DOHH2 (cell line): ENCODE measurements around the gene SLC25A30.

Experiments used
- H3F3A ChIP-seq: fragments of 200-600 bp; sonication (generic), shearing (Covaris generic); 2 replicates; pipeline ENCODE4 v1.6.0; 2016; ENCODE audit warnings: antibody characterized with exemption, mild to moderate bottlenecking; ENCODE audit not compliant: control insufficient read depth, insufficient read depth
- H3K27ac ChIP-seq: fragments of 200-600 bp; sonication (generic); 2 replicates; pipeline ENCODE4 v1.5.1; 2014; ENCODE audit warnings: low read depth, mild to moderate bottlenecking, low read length, moderate library complexity
- H3K27me3 ChIP-seq: fragments of 200-600 bp; sonication (generic); 2 replicates; pipeline ENCODE4 v1.6.1; 2014; ENCODE audit warnings: mild to moderate bottlenecking, low read length, mixed read lengths; ENCODE audit not compliant: control insufficient read depth
- H3K36me3 ChIP-seq: fragments of 200-600 bp; sonication (generic); 2 replicates; pipeline ENCODE4 v1.6.1; 2014; ENCODE audit warnings: mild to moderate bottlenecking, low read length, moderate library complexity, mixed read lengths; ENCODE audit not compliant: control insufficient read depth
- H3K4me1 ChIP-seq: fragments of 200-600 bp; sonication (generic); 2 replicates; pipeline ENCODE4 v1.6.1; 2014; ENCODE audit warnings: mild to moderate bottlenecking, low read length, mixed read lengths; ENCODE audit not compliant: control insufficient read depth
- H3K4me2 ChIP-seq: fragments of 200-600 bp; sonication (generic); 2 replicates; pipeline ENCODE4 v1.6.0; 2014; ENCODE audit warnings: mild to moderate bottlenecking, low read length, moderate library complexity
- H3K4me3 ChIP-seq: fragments of 200-600 bp; sonication (generic); 2 replicates; pipeline ENCODE4 v1.5.1; 2014; ENCODE audit warnings: mild to moderate bottlenecking, low read length, mixed read lengths
- H3K79me2 ChIP-seq: fragments of 200-600 bp; sonication (generic); 2 replicates; pipeline ENCODE4 v1.6.1; 2014; ENCODE audit warnings: mild to moderate bottlenecking, low read length, mixed read lengths; ENCODE audit not compliant: control insufficient read depth
- H3K9me2 ChIP-seq: fragments of 200-600 bp; sonication (generic); replicated peaks from 2 replicates; pipeline ENCODE4 v1.6.1; 2014; ENCODE audit warnings: mild to moderate bottlenecking, low read length, mixed read lengths; ENCODE audit not compliant: control insufficient read depth
- H3K9me3 ChIP-seq: fragments of 200-600 bp; sonication (generic); 2 replicates; pipeline ENCODE4 v1.6.1; 2014; ENCODE audit warnings: antibody characterized with exemption, low read length, mixed read lengths; ENCODE audit not compliant: control insufficient read depth, insufficient read depth
- H4K20me1 ChIP-seq: fragments of 200-600 bp; sonication (generic); 2 replicates; pipeline ENCODE4 v1.6.0; 2014; ENCODE audit warnings: low read depth, mild to moderate bottlenecking, antibody characterized with exemption, low read length, moderate library complexity; ENCODE audit not compliant: control insufficient read depth, insufficient read depth
- CTCF ChIP-seq: fragments of 200-600 bp; sonication (generic); IDR thresholded peaks from one replicate; pipeline ENCODE4 v1.5.1; 2014; ENCODE audit warnings: antibody characterized with exemption, mild to moderate bottlenecking, low read depth, low read length; ENCODE audit not compliant: poor library complexity, severe bottlenecking
- EZH2phosphoT487 ChIP-seq: fragments of 200-600 bp; sonication (generic); IDR thresholded peaks from 2 replicates; pipeline ENCODE4 v1.6.1; 2017; ENCODE audit warnings: borderline replicate concordance, mild to moderate bottlenecking, antibody characterized with exemption, low read length, moderate library complexity, mixed read lengths

The SLC25A30 gene

GRCh38 chr13:45368005-45368404 lies 50.2 kb downstream of the SLC25A30 start:
- Histone ChIP-seq H3K4me1 (peaks cover 14% of the 10 kb centered on the region), H3K4me2 (no peak overlapping the region), H3K9me2 (no peaks in the 10 kb centered on the region), H3K79me2 (no peaks in the 10 kb centered on the region), H3K27me3 (no peaks in the 10 kb centered on the region), H3K27ac (no peak overlapping the region), H3K36me3 (no peaks in the 10 kb centered on the region), H4K20me1 (no peaks in the 10 kb centered on the region), H3K4me3 (no peak overlapping the region), H3K9me3 (no peaks in the 10 kb centered on the region), H3F3A (no peaks in the 10 kb centered on the region; the same call in 1 of the 2 replicates)
- TF ChIP-seq CTCF (no peak), EZH2phosphoT487 (no peak)

DNA sequence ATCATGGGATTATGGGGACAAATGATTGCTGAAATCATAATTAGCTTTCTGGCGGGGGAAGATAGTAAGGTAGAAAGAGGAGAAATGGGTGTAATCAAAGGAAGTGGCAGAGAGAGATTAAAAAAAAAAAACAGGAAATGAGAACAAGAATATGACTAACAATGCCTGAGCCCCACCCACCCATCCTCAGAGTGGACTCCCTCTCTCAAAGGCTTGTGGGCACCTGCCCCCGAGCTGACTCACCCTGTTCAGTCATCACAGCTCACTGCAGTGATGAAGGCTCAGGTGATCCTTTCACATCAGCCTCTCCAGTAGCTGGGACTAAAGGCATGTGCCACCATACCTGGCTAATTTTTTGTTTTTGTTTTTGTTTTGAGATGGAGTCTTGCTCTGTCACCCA lies 50.8 kb downstream of the SLC25A30 start:
- Histone ChIP-seq H3K9me2 (no peaks in the 10 kb centered on the region), H3F3A (no peaks in the 10 kb centered on the region; the same call in 1 of the 2 replicates), H3K4me1 (peaks cover 18% of the 10 kb centered on the region), H3K27ac (no peak overlapping the region), H3K4me3 (no peak overlapping the region), H3K79me2 (no peaks in the 10 kb centered on the region), H3K27me3 (no peaks in the 10 kb centered on the region), H3K36me3 (no peaks in the 10 kb centered on the region), H3K9me3 (no peaks in the 10 kb centered on the region), H4K20me1 (no peaks in the 10 kb centered on the region), H3K4me2 (peak overlapping the region; percentile 8)
- no peak for TF ChIP-seq CTCF

DNA sequence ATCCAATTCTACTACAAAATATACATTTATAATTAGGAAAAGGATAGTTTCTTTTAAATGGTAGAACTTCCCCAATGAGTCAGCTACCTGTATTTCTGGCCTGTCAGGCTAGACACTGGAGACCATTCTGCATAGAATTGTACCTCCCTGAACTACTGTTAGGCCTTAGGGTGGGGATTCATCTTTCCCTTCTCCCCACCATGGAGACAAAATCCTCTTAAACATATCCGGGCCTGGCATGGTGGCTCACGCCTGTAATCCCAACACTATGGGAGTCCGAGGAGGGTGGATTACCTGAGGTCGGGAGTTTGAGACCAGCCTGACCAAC lies 52.7 kb downstream of the SLC25A30 start:
- no peaks in the 10 kb centered on the region; the same call in 1 of the 2 replicates for H3F3A ChIP-seq
- no peak overlapping the region for H3K4me2 ChIP-seq
- no peaks in the 10 kb centered on the region for H3K9me2 ChIP-seq
- H3K9me3 ChIP-seq: no peaks in the 10 kb centered on the region
- H3K4me3 ChIP-seq: no peak overlapping the region
- no peaks in the 10 kb centered on the region for H3K27me3 ChIP-seq
- H4K20me1 ChIP-seq: no peaks in the 10 kb centered on the region
- H3K36me3 ChIP-seq: no peaks in the 10 kb centered on the region
- no peak overlapping the region for H3K27ac ChIP-seq
- peaks cover 18% of the 10 kb centered on the region for H3K4me1 ChIP-seq
- TF ChIP-seq CTCF: no peak
- no peak for TF ChIP-seq EZH2phosphoT487
- H3K79me2 ChIP-seq: no peaks in the 10 kb centered on the region
